Skin of body (tissue), 2 donors: Measurements from ENCODE around the gene UIMC1. TPM values are rescaled to one million over a fixed set of nuclear protein-coding genes. Genes with fewer than 3 reads are reported as not detected.

Experiments used
- DNase-seq: peaks from one replicate; lab custom pipeline; 2025; lab: John Stamatoyannopoulos, UW
- total RNA-seq: library from RNA; depleted of rRNA; stranded (reverse); fragments of >200 nt; gene quantifications from one replicate; pipeline ENCODE4 v1.2.3, GENCODE V29; 2014

Gene UIMC1
- total RNA-seq, 1 donor from 2014 or later: 36.5 TPM

DNA sequence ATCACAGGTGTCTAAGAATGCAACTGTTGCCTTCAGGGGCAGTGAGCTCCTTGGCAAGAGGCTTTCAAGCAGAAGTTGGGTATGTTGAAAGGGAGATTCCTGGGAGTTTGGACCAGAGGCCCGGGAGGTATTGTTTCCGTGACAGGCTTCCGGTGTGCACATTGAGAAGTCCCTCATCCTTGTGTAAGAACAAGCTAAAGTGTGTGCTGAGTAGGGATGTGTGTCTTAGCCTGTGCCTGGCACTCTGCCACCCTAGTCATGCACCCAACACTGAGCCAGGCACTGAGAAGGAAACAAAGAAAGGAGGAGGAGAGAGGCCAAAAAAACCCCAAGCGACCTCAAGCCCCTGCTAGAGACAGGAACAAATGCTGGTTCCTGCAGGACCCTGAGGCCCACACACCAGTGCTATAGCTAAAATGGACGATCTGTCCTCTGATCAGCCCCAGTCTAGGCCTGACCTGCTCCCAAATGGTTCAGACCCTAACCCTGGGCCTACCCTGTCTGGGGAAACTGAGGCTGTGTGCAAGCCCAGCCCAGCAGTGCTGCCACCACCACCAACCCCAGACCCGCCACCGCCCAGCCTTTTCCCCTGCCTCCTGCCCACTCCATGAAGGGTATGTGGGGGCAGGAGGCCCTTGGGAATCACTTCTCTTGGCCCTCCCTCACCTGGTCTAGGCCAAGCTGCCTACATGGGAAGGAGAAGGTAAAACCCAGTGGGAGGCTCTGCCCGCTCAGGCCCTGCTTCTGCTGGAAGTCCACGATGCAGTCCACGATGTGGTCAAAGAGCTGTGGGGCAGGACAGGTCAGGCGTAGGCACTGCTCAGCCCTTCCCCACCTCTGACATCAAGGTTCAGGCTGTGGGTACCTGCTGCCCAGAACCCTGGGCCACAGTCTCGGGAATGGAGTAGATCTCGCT lies 120.0 kb downstream of the UIMC1 start:
- no peak for DNase-seq

DNA sequence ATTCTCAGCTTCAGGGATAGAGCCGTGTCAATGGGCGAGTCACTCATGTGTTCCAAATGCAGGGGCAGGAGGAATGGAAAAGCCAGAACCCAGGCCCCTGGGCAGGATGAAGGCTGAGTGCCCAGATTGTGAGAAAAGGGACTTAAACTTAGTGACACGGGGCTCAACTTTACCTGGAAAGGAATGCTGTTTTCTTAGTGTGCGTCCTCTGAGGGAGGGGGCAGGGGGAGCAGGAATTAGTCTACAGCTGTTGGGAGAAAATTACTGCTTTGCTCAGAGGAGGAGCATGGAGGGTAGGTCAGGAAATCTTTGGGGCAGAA lies 122.0 kb downstream of the UIMC1 start:
- no peak for DNase-seq

- no peak for DNase-seq
Measured at GRCh38 chr5:176883700-176884570, 122.6 kb downstream of the UIMC1 start.

- no peak for DNase-seq
Measured at GRCh38 chr5:176882567-176882903, 124.0 kb downstream of the UIMC1 start.

GRCh38 chr5:176881816-176882566 lies 124.6 kb downstream of the UIMC1 start:
- DNase-seq: no peak

- DNase-seq: no peak
Measured at GRCh38 chr5:176881021-176881749, 125.4 kb downstream of the UIMC1 start.

- no peak for DNase-seq
Measured at GRCh38 chr5:176880366-176881020, 126.1 kb downstream of the UIMC1 start.

DNA sequence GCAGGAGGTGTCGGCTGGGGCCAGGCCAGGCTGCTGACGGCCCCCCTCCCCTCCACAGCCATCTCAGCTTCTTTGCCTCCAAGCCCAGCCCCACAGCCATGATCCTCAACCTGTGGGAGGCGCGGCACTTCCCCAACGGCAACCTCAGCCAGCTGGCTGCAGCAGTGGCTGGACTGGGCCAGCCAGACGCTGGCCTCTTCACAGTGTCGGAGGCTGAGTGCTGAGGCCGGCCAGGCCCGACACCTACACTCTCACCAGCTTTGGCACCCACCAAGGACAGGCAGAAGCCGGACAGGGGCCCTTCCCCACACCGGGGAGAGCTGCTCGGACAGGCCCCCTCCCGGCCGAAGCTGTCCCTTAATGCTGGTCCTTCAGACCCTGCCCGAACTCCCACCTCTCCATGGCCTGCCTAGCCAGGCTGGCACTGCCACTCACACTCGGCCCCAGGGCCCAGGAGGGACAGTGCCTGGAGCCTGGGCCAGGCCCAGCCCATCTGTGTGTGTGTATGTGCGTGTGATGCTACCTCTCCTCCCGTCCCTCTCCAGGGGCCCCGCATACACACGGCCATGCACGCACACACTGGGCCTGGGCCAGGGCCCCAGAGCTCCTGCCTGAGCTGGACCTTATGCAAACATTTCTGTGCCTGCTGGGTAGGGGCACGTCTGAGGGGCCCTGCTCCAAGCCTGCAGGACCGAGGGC lies 126.8 kb downstream of the UIMC1 start:
- DNase-seq: no peak

DNA sequence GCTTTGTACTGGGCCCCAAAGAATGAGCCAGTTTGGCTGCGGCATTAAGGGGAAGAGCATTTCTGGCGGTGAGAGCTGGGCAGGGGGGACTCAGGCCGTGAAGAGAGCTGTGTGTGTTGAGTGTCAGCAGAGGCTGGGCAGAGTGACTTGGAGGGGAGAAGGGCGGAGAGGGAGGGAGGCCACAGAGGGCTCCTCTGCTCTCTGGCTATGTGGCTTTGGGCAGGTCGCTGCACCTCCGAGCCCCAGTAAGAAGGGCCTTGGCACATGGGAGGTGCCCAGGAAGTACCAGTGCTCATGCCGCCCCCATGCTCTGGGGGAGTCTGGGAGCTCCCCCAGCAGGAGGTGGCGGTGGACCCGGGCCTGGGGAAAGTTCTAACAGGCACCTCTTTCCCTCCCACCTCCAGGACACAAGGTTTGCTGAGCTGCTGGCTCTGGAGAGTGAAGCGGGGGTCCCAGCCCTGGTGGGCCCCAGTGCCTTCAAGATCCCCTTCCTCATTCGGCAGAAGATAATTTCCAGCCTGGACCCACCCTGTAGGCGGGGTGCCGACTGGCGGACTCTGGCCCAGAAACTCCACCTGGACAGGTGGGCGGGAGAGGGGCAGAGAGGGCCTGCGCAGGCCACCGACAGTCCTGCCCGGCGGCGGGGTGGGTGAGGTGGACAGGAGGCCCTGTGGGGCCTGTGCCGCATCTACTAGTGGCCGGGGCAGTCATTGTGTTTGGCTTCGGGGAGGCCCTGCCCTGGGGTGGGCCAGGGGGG lies 127.5 kb downstream of the UIMC1 start:
- DNase-seq: no peak

- no peak for DNase-seq
Measured at GRCh38 chr5:176878463-176878862, 128.1 kb downstream of the UIMC1 start.

DNA sequence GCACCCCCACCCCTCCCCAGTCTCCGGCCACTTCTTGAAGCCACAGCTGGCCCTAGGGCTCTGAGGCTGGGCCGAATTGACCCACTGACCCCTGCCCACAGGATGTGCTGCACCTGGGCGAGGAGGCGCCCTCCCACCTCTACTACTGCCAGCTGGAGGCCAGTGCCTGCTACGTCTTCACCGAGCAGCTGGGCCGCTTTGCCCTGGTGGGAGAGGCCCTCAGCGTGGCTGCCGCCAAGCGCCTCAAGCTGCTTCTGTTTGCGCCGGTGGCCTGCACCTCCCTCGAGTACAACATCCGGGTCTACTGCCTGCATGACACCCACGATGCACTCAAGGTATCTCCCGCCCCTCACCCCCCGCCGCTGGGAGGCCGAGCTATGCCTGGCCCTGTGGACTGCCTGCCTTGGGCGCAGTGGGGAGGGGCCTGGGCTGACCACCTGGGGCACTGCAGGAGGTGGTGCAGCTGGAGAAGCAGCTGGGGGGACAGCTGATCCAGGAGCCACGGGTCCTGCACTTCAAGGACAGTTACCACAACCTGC lies 128.7 kb downstream of the UIMC1 start:
- DNase-seq: no peak

DNA sequence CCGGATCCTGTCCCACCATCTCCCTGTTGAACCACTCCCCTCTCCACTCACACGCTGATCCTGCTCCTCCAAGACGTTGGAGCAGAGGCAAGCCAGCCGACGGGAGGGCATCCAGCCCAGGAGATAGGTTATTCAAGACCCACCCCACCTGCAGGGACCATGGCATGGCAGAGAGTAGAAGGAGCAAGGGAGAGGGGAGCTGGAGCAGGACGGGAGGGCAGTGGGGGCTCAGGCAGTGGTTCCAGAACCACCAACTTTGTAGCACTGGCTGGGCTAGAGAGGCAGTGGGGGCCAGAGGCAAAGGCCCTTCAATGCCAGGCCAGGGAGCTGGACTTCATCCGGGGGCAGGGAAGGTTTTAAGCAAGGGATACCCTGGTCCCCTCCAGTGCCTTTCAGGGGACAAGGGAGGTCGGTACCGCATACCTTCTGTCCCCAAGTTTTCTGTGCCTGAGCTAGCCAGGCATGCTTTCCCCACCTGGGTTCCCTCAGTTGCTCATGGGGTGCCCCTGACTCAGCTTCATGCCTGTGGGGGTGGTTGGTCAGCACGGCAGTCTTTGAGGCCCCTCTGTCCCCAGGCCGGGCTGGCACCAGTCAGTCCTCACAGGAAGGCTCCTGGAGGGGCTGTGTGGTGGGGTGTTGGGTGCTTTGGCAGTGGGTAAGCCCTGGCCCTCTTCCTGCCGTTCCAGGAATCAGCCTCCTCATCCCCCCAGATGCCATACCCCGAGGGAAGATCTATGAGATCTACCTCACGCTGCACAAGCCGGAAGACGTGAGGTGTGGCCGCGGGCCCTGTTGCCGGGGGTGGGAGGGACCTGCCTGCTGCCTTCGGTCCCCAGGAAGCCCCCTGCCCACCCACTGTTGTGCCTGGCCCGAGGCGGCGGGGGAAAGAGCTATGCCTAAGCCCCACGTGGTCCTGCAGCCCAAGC lies 129.8 kb downstream of the UIMC1 start:
- DNase-seq: no peak

- no peak for DNase-seq
Measured at GRCh38 chr5:176875783-176876505, 130.6 kb downstream of the UIMC1 start.

DNA sequence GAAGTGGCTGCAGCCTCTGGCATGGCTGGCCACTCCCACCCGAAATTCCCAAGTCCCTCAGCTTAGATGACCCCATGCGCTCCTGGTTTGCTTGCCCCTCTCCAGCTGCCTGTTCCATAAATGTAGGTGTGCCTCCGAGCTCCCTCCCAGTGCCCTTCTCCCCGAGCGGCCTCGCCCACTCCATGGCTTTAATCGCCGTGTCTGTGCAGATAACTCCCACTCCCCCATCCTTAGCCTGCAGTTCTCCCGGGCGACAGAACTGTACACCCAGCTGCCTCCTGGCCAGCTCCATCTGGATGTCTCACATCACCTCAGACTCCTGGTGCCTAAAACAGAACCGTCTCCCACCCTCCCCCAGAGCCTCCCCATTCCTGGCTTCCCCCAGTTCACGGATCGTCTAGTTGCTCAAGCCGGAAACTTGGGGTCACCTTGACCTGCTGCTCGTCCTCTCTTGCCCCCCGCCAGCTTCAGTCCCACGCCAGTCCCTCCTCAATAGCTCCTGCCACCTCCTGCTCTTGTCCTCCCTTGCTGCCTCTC lies 131.5 kb downstream of the UIMC1 start:
- DNase-seq: no peak

DNA sequence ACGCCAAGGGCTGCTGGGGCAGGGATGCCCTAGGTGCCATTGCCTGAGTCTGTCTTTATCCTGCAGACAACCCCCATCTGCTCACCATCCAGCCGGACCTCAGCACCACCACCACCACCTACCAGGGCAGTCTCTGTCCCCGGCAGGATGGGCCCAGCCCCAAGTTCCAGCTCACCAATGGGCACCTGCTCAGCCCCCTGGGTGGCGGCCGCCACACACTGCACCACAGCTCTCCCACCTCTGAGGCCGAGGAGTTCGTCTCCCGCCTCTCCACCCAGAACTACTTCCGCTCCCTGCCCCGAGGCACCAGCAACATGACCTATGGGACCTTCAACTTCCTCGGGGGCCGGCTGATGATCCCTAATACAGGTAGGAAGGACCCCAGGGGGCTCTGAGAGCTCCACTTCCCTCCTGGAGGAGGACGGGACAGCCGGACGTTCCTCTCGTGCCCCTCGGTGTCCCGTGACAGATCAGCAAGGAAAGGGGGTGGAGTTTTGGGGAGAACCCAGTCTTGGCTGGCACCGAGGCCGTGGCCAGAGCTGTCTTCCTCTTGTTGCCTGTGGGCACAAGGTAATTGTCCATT lies 132.3 kb downstream of the UIMC1 start:
- DNase-seq: no peak

DNA sequence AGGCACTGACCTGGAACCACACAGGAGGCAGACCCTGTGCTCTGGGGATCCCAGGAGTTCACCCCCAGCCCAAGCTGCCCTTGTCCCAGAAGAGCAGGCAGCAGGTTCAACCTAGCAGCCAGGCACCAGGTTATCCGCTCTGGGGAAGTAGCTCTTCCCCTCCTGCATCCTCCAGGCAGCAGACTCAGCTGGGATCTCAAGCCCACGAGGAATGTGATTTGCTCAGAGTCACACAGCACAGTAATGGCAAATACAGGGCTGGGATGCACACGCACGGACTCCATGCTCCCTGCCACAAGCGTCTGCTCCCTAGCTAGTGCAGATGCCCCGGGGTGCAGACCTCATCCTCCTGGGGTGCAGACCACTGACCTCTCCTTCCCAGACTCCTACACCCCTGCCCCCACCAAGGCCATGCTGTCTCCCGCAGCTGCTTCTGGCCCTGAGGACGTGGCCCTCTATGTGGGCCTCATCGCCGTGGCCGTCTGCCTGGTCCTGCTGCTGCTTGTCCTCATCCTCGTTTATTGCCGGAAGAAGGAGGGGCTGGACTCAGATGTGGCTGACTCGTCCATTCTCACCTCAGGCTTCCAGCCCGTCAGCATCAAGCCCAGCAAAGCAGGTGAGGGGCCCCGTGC lies 132.9 kb downstream of the UIMC1 start:
- no peak for DNase-seq
